RWPE2 (cell line): Measurements from ENCODE around the gene EVL.
"Not testable (repeated sequence)": the region's sequence is repeated elsewhere in the genome, so short reads cannot be mapped to it uniquely, and the experiment has no call there.

Experiments
- ATAC-seq: fragments of 200-7000 bp; cut with Tn5 transposase; 3 replicates; pipeline ENCODE4 v1.9.1; 2021; ENCODE audit warnings: low read depth
- DNase-seq: peaks from one replicate; pipeline ENCODE4 v3.0.0-alpha.2; 2020; ENCODE audit warnings: low spot score
- H3K27ac ChIP-seq: fragments of 450-650 bp; 2 replicates; pipeline ENCODE4 v1.5.1; 2017; ENCODE audit warnings: mild to moderate bottlenecking; ENCODE audit not compliant: poor library complexity, severe bottlenecking
- H3K27me3 ChIP-seq: fragments of 250-450 bp; sonication (Bioruptor Pico); 2 replicates; pipeline ENCODE4 v1.5.1; 2021; ENCODE audit warnings: mild to moderate bottlenecking, moderate library complexity; ENCODE audit not compliant: insufficient read depth, poor library complexity, severe bottlenecking
- H3K36me3 ChIP-seq: fragments of 250-450 bp; sonication (Bioruptor Pico); 2 replicates; pipeline ENCODE4 v1.5.1; 2020; ENCODE audit warnings: low read depth, mild to moderate bottlenecking, moderate library complexity
- H3K4me1 ChIP-seq: fragments of 250-450 bp; sonication (Bioruptor Pico); 2 replicates; pipeline ENCODE4 v1.5.1; 2021; ENCODE audit warnings: mild to moderate bottlenecking, moderate library complexity; ENCODE audit not compliant: insufficient read depth, poor library complexity, severe bottlenecking
- H3K4me3 ChIP-seq: fragments of 250-450 bp; sonication (Bioruptor Pico); 2 replicates; pipeline ENCODE4 v1.5.1; 2021; ENCODE audit warnings: mild to moderate bottlenecking, moderate library complexity; ENCODE audit not compliant: severe bottlenecking
- H3K9me3 ChIP-seq: fragments of 250-450 bp; sonication (Bioruptor Pico); 2 replicates; pipeline ENCODE4 v1.5.1; 2021; ENCODE audit warnings: mild to moderate bottlenecking, moderate library complexity; ENCODE audit not compliant: severe bottlenecking
- CTCF ChIP-seq: fragments of 450-650 bp; IDR thresholded peaks from one replicate; pipeline ENCODE4 v1.5.1; 2017; ENCODE audit warnings: mild to moderate bottlenecking, moderate library complexity; ENCODE audit not compliant: poor library complexity, severe bottlenecking

EVL gene

GRCh38 chr14:100058777-100059437 is 6.3 kb upstream of the EVL start:
- no peak; the same call in 2 of the 3 replicates for ATAC-seq

DNA sequence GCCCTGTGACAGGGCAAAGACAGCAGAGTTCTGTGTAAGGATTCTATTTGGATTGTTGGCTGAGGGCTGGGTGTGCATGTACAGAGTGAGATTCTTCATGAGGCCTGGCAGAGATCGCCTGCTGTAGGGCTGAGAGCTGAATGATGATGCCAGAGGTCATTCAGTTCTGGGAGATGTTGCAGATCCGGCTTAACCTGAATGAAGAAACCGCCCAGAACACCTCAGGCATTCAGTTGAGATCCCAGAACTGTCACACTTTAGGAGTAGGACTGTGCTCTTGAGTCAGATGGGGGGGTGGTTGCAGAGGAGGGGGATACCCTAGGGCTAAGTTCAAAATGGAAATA is 5.8 kb upstream of the EVL start:
- no peaks in the 10 kb centered on the region for H3K9me3 ChIP-seq
- TF ChIP-seq CTCF = no peak
- peaks cover 27% of the 10 kb centered on the region for H3K4me1 ChIP-seq
- DNase-seq (no peak), ATAC-seq (peak; percentile 80)
- H3K27ac ChIP-seq = peak overlapping the region; percentile 17
- no peaks in the 10 kb centered on the region for H3K27me3 ChIP-seq
- no peaks in the 10 kb centered on the region for H3K36me3 ChIP-seq
- H3K4me3 ChIP-seq = no peak overlapping the region

More at GRCh38 chr14:100058777-100059437, 6.3 kb upstream of the EVL start:
- TF ChIP-seq CTCF = no peak
- DNase-seq = no peak
- H3K4me1 ChIP-seq = peaks cover 27% of the 10 kb centered on the region
- no peaks in the 10 kb centered on the region for H3K27me3 ChIP-seq
- H3K4me3 ChIP-seq = no peak overlapping the region
- no peaks in the 10 kb centered on the region for H3K9me3 ChIP-seq
- peak overlapping the region; percentile 17 for H3K27ac ChIP-seq
- H3K36me3 ChIP-seq = no peaks in the 10 kb centered on the region

GRCh38 chr14:100060760-100061159 is 4.5 kb upstream of the EVL start:
- no peaks in the 10 kb centered on the region for H3K36me3 ChIP-seq
- H3K4me1 ChIP-seq = peaks cover 27% of the 10 kb centered on the region
- no peak overlapping the region for H3K27ac ChIP-seq
- H3K27me3 ChIP-seq = no peaks in the 10 kb centered on the region
- DNase-seq (no peak), ATAC-seq (no peak)
- no peak for TF ChIP-seq CTCF
- H3K9me3 ChIP-seq = no peaks in the 10 kb centered on the region
- no peak overlapping the region for H3K4me3 ChIP-seq

DNA sequence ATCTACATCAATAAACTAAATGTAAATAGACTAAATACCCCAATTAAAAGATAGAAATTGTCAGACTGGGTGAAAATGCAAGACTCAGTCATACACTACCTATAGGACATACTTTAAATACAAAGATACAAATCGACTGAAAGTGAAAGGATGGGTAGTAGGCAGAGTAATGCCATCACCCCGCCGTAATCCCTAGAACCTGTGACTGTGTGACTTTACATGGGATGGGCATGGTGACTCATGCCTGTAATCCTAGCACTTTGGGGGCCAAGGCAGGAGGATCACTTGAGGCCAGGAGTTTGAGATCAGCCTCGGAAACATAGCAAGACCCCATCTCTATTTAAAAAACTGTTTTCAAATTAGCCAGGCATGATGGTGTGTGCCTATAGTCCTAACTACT is 2.6 kb upstream of the EVL start:
- Histone ChIP-seq H3K27me3 (no peaks in the 10 kb centered on the region), H3K9me3 (no peaks in the 10 kb centered on the region), H3K4me3 (no peak overlapping the region), H3K27ac (no peak overlapping the region), H3K36me3 (no peaks in the 10 kb centered on the region), H3K4me1 (peaks cover 19% of the 10 kb centered on the region)
- no peak for ATAC-seq
- DNase-seq = no peak
- no peak for TF ChIP-seq CTCF

- no peaks in the 10 kb centered on the region for H3K36me3 ChIP-seq
- H3K27me3 ChIP-seq = no peaks in the 10 kb centered on the region
- no peak overlapping the region for H3K27ac ChIP-seq
- TF ChIP-seq CTCF = no peak
- ATAC-seq (no peak), DNase-seq (no peak)
- peaks cover 23% of the 10 kb centered on the region for H3K4me1 ChIP-seq
- no peak overlapping the region for H3K4me3 ChIP-seq
- no peaks in the 10 kb centered on the region for H3K9me3 ChIP-seq
Measured at GRCh38 chr14:100063314-100063941, 1.8 kb upstream of the EVL start.

- not testable (repeated sequence) for H3K27me3 ChIP-seq, H3K27ac ChIP-seq, ATAC-seq, H3K36me3 ChIP-seq, DNase-seq, H3K4me3 ChIP-seq, H3K9me3 ChIP-seq
- peaks cover 20% of the 10 kb centered on the region for H3K4me1 ChIP-seq
Measured at GRCh38 chr14:100064335-100065092, 708 bp upstream of the EVL start.
